Measurements from ENCODE around the gene RNASEH2A. TPM values are rescaled to one million over a fixed set of nuclear protein-coding genes. Genes with fewer than 3 reads are reported as not detected.
A peak's percentile ranks its signal among the peaks of the same experiment; 100 is the strongest.

The RNASEH2A gene
- polyA plus RNA-seq, 4 donors, result 29.2 to 42.0 (median 31.2) TPM

- DNase-seq (ENCODE audit: low read depth in 4 of 4, low spot score in 3 of 4), result no peak
Measured at GRCh38 chr19:12782424-12783290, 23.7 kb upstream of the RNASEH2A start.

GRCh38 chr19:12783291-12783848 lies 23.0 kb upstream of the RNASEH2A start:
- DNase-seq (ENCODE audit: low read depth in 4 of 4, low spot score in 3 of 4), result no peak

GRCh38 chr19:12783849-12784393 lies 22.5 kb upstream of the RNASEH2A start:
- no peak for DNase-seq (ENCODE audit: low read depth in 4 of 4, low spot score in 3 of 4)

GRCh38 chr19:12784394-12784870 lies 22.0 kb upstream of the RNASEH2A start:
- DNase-seq (ENCODE audit: low read depth in 4 of 4, low spot score in 3 of 4), result no peak

- no peak for DNase-seq (ENCODE audit: low read depth in 4 of 4, low spot score in 3 of 4)
Measured at GRCh38 chr19:12784871-12785430, 21.4 kb upstream of the RNASEH2A start.

- no peak for DNase-seq (ENCODE audit: low read depth in 4 of 4, low spot score in 3 of 4)
Measured at GRCh38 chr19:12785431-12786031, 20.9 kb upstream of the RNASEH2A start.

- DNase-seq (ENCODE audit: low read depth in 4 of 4, low spot score in 3 of 4), result no peak
Measured at GRCh38 chr19:12786141-12786870, 20.1 kb upstream of the RNASEH2A start.

GRCh38 chr19:12786952-12787351 lies 19.4 kb upstream of the RNASEH2A start:
- no peak for DNase-seq (ENCODE audit: low read depth in 4 of 4, low spot score in 3 of 4)

GRCh38 chr19:12787458-12787857 lies 18.9 kb upstream of the RNASEH2A start:
- no peak for DNase-seq (ENCODE audit: low read depth in 4 of 4, low spot score in 3 of 4)

GRCh38 chr19:12788042-12788681 lies 18.2 kb upstream of the RNASEH2A start:
- DNase-seq (ENCODE audit: low read depth in 4 of 4, low spot score in 3 of 4), result no peak

- DNase-seq (ENCODE audit: low read depth in 4 of 4, low spot score in 3 of 4), result no peak
Measured at GRCh38 chr19:12788682-12789097, 17.7 kb upstream of the RNASEH2A start.

- no peak for DNase-seq (ENCODE audit: low read depth in 4 of 4, low spot score in 3 of 4)
Measured at GRCh38 chr19:12789098-12789903, 17.1 kb upstream of the RNASEH2A start.

- DNase-seq (ENCODE audit: low read depth in 4 of 4, low spot score in 3 of 4), result peak in 1 of 4 donors; percentile 89
Measured at GRCh38 chr19:12789904-12790619, 16.3 kb upstream of the RNASEH2A start.

- no peak for DNase-seq (ENCODE audit: low read depth in 4 of 4, low spot score in 3 of 4)
Measured at GRCh38 chr19:12790628-12791344, 15.6 kb upstream of the RNASEH2A start.

- peak in 1 of 4 donors; percentile 85 for DNase-seq (ENCODE audit: low read depth in 4 of 4, low spot score in 3 of 4)
Measured at GRCh38 chr19:12791345-12792050, 14.9 kb upstream of the RNASEH2A start, which contains the start of gene JUNB. Gene JUNB (plus strand): TSS chr19:12791486. CDS start chr19:12791772, 286 bp downstream.

GRCh38 chr19:12792051-12792852 lies 14.1 kb upstream of the RNASEH2A start:
- no peak for DNase-seq (ENCODE audit: low read depth in 4 of 4, low spot score in 3 of 4)

Data from right renal pelvis (tissue), 4 donors.